HG02840 (cell line): Measurements from ENCODE around the gene PSAP.

ENCODE experiments used
- ATAC-seq: cut with Tn5 transposase; IDR thresholded peaks from one replicate; pipeline ENCODE4 v1.9.1; 2021; ENCODE audit warnings: mild to moderate bottlenecking, moderate library complexity, moderate number of reproducible peaks; ENCODE audit not compliant: unreplicated experiment, low FRiP score

PSAP gene

DNA sequence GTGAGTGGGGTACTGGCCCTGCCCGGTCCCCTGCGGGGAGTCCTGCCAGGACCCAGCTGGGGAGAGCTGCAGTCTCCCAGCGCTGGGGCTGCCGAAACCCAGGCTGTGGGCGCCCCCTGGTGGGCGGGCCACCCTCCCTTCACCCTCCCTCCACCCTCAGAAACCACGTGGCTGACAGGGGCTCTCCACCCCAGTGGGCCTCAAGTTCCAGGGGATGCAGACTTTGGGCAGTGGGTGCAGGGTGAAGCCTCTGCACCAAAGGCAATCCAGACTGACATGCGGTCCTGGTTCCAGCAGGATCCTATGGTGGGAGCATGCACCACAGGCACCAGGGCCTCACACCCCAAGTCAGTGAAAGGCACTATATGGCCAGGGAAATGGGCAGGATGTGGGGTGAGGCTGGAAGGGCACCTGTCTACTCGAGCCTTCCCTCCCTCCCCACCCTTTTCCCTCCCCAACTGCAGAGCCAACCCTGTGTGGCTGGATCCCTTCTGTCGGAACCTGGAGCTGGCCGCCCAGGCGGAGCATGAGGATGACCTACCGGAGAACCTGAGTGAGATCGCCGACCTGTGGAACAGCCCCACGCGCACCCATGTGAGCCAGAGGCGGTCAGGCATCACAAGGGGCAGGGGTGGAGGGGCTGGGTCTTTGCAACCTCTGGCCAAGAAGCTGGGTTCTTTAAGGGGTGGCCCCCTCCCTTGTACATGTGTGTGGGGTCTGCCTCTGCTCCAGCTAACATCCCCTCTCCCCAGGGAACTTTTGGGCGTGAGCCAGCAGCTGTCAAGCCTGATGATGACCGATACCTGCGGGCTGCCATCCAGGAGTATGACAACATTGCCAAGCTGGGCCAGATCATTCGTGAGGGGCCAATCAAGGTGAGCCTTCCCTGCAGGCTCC, 38.8 kb downstream of the PSAP start:
- ATAC-seq = no peak

DNA sequence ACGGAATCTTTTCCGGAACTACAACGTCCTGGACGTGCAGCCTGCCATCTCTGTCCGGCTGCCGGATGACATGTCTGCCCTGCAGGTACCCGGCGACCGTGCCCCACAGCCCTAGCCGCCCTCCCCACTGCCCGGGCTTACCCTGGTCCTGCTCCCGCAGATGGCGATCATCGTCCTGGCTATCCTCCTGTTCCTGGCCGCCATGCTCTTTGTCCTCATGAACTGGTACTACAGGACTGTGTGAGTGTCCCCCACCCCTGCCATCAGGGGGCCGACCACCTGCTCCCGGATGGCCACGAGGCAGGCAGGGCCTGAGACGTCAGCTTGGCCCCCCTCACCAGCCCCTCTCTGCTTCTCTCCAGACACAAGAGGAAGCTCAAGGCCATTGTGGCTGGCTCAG, 39.7 kb downstream of the PSAP start:
- ATAC-seq = no peak

DNA sequence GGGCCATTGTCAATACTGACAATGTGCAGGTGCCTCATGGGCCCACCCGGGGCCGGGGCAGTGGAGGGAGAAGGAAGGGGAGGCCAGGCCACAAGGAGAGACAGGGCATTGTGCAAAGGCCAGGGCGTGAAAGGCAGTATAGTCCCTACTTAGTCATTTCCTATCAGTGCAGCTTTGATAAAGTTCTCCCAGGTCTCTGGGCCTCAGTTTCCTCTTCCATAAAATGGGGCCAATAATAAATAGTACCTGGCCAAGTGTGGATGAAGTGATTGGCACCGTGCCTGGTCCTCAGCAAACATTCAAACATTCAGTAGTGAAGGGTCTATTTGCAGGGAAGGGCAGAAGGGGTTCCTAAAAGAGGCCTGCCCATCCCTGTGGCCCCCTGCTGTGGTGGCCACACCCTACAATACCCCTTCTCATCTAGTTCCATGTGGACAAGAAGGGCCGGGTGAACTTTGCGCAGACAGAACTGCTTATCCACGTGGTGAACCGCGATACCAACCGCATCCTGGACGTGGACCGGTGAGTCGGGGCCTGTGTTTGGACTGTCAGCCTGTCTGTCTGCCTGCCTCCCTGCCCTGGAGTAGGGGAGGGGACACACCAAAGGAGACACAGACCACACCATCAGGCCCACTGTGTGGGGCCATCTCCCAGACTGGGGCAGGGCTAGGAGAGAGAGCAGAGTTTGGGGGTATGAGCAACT, 40.9 kb downstream of the PSAP start:
- ATAC-seq = no peak

GRCh38 chr10:71809628-71810027, 41.4 kb downstream of the PSAP start:
- ATAC-seq = no peak

DNA sequence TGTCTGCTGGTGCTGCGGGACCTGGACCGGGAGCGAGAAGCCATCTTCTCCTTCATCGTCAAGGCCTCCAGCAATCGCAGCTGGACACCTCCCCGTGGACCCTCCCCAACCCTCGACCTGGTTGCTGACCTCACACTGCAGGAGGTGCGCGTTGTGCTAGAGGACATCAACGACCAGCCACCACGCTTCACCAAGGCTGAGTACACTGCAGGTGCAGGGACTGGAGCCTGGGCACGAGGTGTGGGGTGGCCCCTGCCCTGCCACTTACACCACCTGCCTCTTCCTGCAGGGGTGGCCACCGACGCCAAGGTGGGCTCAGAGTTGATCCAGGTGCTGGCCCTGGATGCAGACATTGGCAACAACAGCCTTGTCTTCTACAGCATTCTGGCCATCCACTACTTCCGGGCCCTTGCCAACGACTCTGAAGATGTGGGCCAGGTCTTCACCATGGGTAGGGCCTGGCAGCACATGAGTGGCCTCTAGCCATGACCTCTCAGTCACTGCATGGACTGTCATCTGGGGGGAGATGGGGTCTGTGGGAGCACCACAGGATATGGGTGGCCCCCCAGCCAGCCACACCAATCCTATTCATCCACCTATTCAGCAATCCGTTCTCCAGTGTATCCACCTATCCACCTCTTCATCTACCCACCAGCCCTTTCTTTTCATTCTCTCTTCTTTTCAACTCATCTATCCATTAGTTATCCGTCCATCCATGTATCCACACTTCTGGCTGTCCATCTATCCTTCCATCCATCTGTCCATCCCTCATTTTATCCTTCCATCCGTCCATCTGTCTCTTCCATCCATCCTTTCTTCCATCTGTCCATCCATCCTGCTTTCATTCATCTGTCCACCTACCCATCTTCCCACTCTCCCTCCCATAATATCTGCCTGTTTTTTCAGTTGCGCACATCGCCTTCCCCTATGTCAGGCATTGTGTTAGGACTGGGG, 43.2 kb downstream of the PSAP start:
- no peak for ATAC-seq

GRCh38 chr10:71806704-71807556, 44.1 kb downstream of the PSAP start:
- no peak for ATAC-seq

GRCh38 chr10:71805776-71806703, 45.0 kb downstream of the PSAP start:
- ATAC-seq = no peak

DNA sequence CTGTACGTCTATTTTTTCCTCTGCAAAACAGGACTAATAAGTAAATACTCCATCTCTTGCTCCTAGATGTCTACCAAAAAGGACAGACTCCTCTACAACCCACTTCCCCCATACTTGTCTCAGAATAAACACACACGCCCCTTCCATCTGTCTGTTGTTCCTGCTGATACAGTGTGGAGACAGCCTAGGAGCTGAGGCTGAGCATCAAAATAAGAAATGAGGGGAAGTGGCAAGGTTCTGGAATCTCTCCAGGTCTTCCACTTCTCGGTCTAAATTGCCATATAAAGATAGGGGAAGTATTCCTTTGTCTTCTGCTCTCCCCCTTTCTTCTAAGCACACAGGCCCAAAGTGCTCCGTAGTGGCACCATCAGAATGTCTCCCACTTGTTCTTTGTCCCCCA, 47.0 kb downstream of the PSAP start:
- ATAC-seq = no peak

- no peak for ATAC-seq
Measured at GRCh38 chr10:71802715-71803488, 48.1 kb downstream of the PSAP start.

DNA sequence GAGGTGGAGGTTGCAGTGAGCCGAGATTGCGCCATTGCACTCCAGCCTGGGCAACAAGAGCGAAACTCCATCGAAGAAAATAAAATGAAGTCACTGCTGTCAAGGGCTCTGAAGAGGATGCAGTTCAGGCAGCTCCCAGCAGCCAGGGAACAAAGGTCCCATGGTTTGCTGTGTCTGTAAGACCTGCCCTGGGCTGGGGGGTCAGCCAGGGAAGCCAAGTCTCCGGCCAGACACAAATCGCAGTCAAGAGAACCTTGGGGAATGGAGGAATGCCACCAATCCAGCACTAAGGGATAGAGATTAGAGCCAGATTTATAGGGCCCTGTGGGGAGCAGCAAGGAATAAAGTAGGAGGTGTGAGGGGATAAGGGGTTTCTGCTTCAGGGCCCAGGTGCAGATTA, 48.8 kb downstream of the PSAP start:
- no peak for ATAC-seq

DNA sequence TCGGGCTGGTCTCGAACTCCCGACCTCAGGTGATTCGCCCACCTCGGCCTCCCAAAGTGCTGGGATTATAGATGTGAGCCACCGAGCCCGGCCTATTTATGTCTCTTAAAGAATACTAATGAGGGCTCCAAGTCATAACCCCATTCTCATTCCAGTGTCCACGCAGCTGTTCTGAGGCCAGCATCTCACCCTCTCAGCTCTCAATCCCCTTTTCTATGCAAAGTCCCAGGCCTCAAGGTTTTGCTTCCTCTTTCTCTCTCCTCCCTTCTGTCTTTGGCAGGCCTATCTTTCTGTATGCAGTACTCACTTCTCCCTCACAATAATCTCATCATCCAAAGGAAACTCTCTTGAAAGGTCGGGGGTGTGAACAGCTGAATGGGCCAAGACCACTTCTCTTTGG, 49.7 kb downstream of the PSAP start:
- ATAC-seq = peak; percentile 74

DNA sequence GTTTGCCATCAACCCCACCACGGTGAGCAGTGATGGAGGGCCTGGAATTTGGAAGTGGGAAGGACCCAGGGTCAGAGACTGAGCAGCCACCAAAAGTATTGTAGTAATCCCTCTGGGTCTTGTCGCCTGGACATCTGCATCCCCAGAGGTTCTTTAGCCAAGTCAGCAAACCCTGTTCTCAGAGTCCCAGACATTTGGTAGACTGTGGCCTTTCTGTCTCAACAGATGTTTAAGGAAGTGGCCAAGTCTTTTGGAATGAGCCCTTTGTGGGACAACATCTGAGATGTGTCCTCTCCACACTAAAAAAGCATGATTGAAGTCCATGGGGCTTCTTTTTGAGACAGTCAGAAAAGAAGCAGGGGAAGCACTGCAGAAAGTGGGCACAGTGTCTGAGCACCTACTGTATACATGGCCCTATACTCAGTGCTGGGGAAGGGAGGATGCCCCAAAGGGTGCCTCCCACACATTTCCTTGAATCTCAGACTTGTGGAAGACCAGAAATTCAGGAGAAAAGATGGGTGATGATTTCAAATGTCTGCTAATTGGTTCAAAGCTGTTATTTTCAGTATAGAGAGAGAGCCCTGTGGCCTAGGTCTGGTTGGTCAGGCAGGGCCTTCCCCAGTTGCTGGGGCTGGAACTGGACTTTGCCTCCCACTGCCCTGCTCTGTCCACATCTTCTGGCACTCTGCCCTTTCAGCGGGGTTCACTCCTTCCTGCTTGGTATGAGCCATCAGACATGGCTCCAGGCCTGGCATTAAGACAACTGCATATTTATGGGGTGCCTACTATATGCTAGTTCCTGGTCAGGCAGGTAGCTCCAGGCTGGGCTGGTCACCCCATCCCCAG, 51.2 kb downstream of the PSAP start:
- no peak for ATAC-seq

- ATAC-seq = no peak
Measured at GRCh38 chr10:71799112-71799511, 51.9 kb downstream of the PSAP start.

- ATAC-seq = no peak
Measured at GRCh38 chr10:71798308-71798624, 52.8 kb downstream of the PSAP start.

- ATAC-seq = no peak
Measured at GRCh38 chr10:71797533-71798307, 53.3 kb downstream of the PSAP start.

DNA sequence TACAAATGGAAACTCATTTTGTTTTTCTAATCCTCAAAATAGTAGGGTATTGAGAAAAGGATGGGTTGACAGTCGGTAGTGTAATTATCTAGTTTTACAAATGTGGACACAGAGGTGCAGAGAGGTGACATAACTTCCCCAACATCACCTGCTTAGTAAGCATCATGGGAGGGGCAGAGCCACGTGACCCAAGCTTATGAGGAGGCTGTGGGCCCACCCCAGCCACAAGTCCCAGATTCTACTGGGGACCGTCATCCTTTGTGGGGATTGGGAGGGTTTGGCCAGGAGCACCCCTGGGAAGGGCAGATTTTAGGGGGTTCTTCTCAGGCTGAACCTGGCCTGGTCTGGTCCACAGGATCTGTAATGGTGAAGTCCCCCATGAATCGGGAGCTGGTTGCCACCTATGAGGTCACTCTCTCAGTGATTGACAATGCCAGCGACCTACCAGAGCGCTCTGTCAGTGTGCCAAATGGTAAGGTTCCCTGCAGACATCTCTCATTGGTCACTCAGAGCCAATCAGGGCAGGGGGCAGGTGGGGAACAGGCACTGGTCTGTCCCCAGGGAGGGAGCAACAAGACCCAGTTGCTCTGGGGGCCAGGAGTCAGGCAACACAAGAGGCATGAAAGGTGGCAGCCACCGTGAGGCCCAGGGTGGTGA, 54.2 kb downstream of the PSAP start:
- no peak for ATAC-seq
